Neural crest cell (in vitro differentiated cells): ENCODE measurements around the gene PDE11A. TPM values are rescaled to one million over a fixed set of nuclear protein-coding genes. Genes with fewer than 3 reads are reported as not detected.
"Not testable (repeated sequence)": the region's sequence is repeated elsewhere in the genome, so short reads cannot be mapped to it uniquely, and the experiment has no call there.

ENCODE experiments used
- DNase-seq: peaks from one replicate; pipeline ENCODE4 v3.0.0; 2021; ENCODE audit warnings: low read depth, mixed read lengths, low spot score
- H3K27ac Mint-ChIP-seq: one replicate; pipeline ENCODE4 v1.8.0; 2021; ENCODE audit warnings: mild to moderate bottlenecking, mixed read lengths; ENCODE audit not compliant: unreplicated experiment
- H3K27me3 Mint-ChIP-seq: 2 replicates; pipeline ENCODE4 v1.8.0; 2021; ENCODE audit warnings: low read depth, mild to moderate bottlenecking, mixed read lengths
- H3K36me3 Mint-ChIP-seq: 2 replicates; pipeline ENCODE4 v1.8.0; 2021; ENCODE audit warnings: low read depth, mild to moderate bottlenecking, mixed read lengths
- H3K4me1 Mint-ChIP-seq: 2 replicates; pipeline ENCODE4 v1.8.0; 2021; ENCODE audit warnings: mixed read lengths
- H3K4me3 Mint-ChIP-seq: one replicate; pipeline ENCODE4 v1.8.0; 2021; ENCODE audit warnings: mild to moderate bottlenecking, mixed read lengths
- H3K9me3 Mint-ChIP-seq: 2 replicates; pipeline ENCODE4 v1.8.0; 2021; ENCODE audit warnings: mixed read lengths
- total RNA-seq: library from RNA; stranded (reverse); gene quantifications from 2 replicates; pipeline ENCODE4 v1.2.1, GENCODE V29; 2021
- TF ChIP-seq, protein P1 (sequence below): fragments of 200-600 bp; sonication (generic); conservative IDR thresholded peaks from 2 replicates; pipeline ENCODE4 v1.5.0; 2021; ENCODE audit warnings: antibody characterized with exemption, mild to moderate bottlenecking

PDE11A gene
- total RNA-seq, 1 donor from 2014 or later, result 0.28 TPM

DNA sequence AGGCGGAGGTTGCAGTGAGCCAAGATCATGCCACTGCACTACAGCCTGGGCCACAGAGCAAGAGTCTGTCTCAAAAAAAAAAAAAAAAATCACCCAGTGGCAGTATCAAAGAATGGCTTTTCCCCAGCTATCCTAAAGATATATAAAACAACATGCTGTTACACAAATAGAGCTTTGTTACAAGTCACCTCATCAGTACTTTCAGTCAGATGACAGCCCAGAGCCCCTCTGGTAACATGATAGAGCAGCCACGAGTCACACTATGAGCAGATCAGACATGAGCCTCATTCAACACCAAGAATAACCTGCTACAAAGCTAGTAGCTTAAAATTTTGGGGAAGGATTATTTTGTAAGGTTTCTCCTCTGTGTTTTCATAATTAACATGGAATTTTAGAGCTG is 25.2 kb downstream of the PDE11A start:
- no peak overlapping the region for H3K4me3 Mint-ChIP-seq
- H3K27me3 Mint-ChIP-seq, result peaks cover 13% of the 10 kb centered on the region
- no peaks in the 10 kb centered on the region for H3K36me3 Mint-ChIP-seq
- H3K27ac Mint-ChIP-seq, result no peak overlapping the region
- TF ChIP-seq, protein P1, sequence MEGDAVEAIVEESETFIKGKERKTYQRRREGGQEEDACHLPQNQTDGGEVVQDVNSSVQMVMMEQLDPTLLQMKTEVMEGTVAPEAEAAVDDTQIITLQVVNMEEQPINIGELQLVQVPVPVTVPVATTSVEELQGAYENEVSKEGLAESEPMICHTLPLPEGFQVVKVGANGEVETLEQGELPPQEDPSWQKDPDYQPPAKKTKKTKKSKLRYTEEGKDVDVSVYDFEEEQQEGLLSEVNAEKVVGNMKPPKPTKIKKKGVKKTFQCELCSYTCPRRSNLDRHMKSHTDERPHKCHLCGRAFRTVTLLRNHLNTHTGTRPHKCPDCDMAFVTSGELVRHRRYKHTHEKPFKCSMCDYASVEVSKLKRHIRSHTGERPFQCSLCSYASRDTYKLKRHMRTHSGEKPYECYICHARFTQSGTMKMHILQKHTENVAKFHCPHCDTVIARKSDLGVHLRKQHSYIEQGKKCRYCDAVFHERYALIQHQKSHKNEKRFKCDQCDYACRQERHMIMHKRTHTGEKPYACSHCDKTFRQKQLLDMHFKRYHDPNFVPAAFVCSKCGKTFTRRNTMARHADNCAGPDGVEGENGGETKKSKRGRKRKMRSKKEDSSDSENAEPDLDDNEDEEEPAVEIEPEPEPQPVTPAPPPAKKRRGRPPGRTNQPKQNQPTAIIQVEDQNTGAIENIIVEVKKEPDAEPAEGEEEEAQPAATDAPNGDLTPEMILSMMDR, result no peak
- peaks cover 5% of the 10 kb centered on the region for H3K9me3 Mint-ChIP-seq
- H3K4me1 Mint-ChIP-seq, result no peaks in the 10 kb centered on the region
- DNase-seq, result no peak

DNA sequence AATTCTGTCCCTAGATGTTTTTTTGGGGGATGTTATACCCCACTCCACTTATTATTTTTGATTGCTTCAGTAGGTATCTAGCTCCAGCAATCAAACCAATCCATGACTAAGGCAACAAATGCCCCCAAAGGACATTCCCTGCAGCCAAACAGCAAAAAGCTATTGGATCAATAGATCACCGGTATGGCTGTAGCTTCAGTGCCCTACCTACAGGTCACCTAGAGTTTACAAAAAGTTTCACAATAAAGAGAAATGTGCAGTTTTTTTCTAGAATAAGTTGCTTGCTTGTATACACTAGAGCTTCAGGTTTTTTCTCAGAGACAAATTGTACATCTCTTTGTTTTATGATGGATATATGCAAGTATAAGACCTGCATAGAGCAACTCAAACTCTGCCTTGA is 27.7 kb downstream of the PDE11A start:
- Mint-ChIP-seq H3K4me1 (no peaks in the 10 kb centered on the region), H3K27ac (no peak overlapping the region), H3K36me3 (no peaks in the 10 kb centered on the region), H3K27me3 (peaks cover 2% of the 10 kb centered on the region), H3K9me3 (no peaks in the 10 kb centered on the region), H3K4me3 (no peak overlapping the region)
- TF ChIP-seq, protein P1, result no peak
- no peak for DNase-seq

DNA sequence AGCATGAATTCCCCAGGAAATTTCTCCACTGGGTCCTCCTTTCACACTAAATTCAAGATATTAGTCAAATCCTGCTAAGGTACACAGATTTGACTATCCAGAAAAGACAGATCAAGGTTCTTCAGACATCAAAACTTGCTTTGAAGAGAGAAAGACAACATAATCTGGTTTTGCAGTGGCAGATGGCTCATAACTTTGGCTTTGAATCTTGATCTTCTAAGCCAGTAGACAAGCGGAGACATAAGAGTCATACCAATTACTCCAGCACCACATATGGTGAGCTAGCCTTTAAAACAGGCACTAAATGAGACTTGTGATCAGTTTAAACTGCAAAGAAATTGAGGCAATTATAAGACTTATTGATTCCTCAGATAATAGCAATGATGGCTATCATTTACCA is 29.3 kb downstream of the PDE11A start:
- H3K27me3 Mint-ChIP-seq, result peaks cover 2% of the 10 kb centered on the region
- no peak for DNase-seq
- TF ChIP-seq, protein P1, result no peak
- H3K4me1 Mint-ChIP-seq, result no peaks in the 10 kb centered on the region
- no peaks in the 10 kb centered on the region for H3K9me3 Mint-ChIP-seq
- H3K36me3 Mint-ChIP-seq, result no peaks in the 10 kb centered on the region
- no peak overlapping the region for H3K4me3 Mint-ChIP-seq
- no peak overlapping the region for H3K27ac Mint-ChIP-seq

DNA sequence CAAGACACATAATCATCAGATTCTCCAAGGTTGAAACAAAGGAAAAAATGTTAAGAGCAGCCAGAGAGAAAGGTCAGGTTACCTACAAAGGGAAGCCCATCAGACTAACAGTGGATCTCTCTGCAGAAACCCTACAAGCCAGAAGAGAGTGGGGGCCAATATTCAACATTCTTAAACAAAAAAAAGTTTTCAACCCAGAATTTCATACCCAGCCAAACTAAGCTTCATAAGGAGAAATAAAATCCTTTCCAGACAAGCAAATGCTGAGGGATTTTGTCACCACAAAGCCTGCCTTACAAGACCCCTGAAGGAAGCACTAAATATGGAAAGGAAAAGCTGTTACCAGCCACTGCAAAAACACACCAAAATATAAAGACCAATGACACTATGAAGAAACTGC is 39.0 kb downstream of the PDE11A start:
- Mint-ChIP-seq H3K36me3 (peaks cover 10% of the 10 kb centered on the region), H3K9me3 (peaks cover 17% of the 10 kb centered on the region)
- DNase-seq, H3K4me1 Mint-ChIP-seq, H3K27me3 Mint-ChIP-seq, H3K27ac Mint-ChIP-seq, H3K4me3 Mint-ChIP-seq: not testable (repeated sequence)

DNA sequence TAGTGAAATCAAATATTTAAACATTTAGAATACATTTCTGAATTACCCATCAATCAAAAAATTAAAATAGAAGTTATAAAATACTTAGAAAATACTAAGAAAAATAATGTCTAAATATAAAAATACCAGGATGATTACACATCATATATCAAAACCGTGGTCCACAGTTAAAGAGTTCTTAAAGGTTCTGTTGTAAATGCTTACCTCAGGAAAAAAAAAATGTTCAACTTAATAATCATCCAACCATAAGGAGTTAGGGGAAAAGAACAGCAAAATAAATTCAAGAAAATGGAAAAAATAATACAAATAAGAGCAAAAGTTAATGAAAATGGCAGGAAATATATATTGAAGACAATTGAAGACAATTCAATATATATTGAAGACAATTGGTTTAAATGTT is 43.2 kb downstream of the PDE11A start:
- Mint-ChIP-seq H3K27ac (no peak overlapping the region), H3K4me3 (no peak overlapping the region), H3K4me1 (no peaks in the 10 kb centered on the region), H3K27me3 (no peaks in the 10 kb centered on the region), H3K9me3 (peaks cover 9% of the 10 kb centered on the region), H3K36me3 (peaks cover 5% of the 10 kb centered on the region)
- no peak for DNase-seq
- TF ChIP-seq, protein P1, result no peak

DNA sequence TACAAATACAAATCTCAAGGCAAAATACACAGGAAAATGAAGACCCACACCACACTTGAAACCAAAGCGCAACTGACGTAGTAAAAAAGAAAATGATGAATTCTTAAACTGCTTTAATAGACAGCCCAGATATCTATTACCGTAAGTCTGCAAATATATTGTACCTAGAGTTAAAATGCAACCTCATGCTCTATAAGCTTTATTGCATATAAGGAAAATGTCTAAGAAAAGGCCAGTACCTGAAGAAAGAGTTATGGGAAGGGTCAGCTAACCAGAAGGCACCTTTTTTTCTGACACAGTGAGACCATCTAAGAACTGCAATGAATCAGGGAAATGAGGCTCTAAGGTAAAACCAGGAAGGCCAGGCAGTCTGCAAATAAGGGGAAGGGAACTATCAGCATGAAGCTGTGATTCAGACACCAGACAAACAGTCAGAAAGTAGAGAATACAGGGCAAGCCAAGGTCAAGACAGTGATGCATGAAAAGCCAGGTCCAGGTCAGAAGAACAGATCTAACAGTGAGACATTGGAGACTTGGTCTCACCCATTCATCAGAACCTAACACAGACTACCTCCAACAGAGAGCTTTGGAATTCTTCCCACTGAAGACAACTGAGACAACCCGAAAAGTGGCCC is 46.9 kb downstream of the PDE11A start:
- H3K27ac Mint-ChIP-seq, result no peak overlapping the region
- no peak for DNase-seq
- no peaks in the 10 kb centered on the region for H3K27me3 Mint-ChIP-seq
- no peak overlapping the region for H3K4me3 Mint-ChIP-seq
- no peaks in the 10 kb centered on the region for H3K36me3 Mint-ChIP-seq
- H3K9me3 Mint-ChIP-seq, result no peaks in the 10 kb centered on the region
- TF ChIP-seq, protein P1, result no peak
- H3K4me1 Mint-ChIP-seq, result no peaks in the 10 kb centered on the region
